ENCODE measurements around the gene PIK3AP1. TPM values are rescaled to one million over a fixed set of nuclear protein-coding genes. Genes with fewer than 3 reads are reported as not detected.
A peak's percentile ranks its signal among the peaks of the same experiment; 100 is the strongest.

PIK3AP1 gene
- total RNA-seq, 1 donor from 2014 or later = 5.9 TPM

DNA sequence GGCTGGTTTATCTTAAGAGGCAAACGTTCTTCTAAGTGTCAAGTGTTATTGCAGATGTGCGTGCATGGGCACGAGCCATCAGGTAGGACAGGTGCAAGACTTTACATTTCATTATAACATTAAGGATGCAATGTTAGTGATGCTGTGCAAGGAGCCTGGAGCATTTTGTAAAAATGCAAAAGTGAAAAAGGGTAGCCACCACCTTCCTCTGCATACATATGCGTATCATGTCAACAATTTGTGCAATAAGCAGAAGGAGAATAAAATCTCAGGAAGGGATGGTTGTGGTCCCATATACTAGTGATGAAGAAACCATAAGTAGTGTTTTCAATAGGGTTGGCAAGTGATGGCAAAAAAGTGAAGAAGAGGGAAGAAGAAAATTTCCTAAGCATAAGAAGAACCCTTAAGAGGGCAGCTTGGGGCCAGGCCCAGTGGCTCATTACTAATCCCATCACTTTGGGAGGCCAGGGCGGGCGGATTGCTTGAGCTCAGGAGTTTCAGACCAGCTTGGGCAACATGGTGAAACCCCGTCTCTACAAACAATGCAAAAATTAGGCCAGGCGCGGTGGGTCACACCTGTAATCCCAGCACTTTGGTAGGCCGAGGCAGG, 7.5 kb downstream of the PIK3AP1 start:
- intact Hi-C loops (cut with DNase I) = no loop called here
- H3K9me3 ChIP-seq = no peaks in the 10 kb centered on the region

DNA sequence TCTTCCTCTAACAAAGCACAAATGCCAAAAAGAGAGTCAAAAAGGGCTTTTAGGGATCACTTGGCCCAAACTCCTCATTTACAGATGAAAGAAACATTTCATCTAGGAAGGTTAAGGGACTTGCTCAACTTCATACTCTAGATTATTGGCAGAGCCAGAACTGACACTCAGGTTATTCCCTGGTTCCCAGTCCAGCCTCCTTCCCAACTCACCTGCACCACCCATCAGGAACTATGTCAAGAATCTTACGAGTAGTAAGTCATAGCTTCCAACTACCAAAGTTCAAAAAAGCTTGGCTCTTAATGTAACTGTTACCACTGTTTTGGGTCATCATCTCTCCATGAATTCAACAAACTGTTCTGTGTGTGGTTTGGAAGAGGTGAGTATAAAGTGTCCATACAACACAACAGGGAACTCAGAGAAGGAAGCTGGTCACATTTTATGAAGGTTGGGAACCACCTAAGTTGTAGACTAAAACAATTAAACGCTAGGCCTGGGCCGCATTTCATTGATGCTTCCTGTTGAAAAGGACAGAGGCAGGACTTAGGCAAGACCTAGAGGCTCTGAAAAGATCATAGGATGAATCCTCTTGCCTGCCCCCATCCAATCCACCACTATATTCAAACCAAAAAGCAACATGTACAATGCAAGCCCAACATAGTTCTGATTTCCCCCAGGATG, 9.1 kb downstream of the PIK3AP1 start:
- Histone ChIP-seq H3K36me3 (no peaks in the 10 kb centered on the region), H3K4me1 (no peaks in the 10 kb centered on the region), H3K27ac (no peak overlapping the region), H3K9me3 (no peaks in the 10 kb centered on the region), H3K27me3 (no peaks in the 10 kb centered on the region), H3K4me3 (no peak overlapping the region)
- TF ChIP-seq, protein P1, sequence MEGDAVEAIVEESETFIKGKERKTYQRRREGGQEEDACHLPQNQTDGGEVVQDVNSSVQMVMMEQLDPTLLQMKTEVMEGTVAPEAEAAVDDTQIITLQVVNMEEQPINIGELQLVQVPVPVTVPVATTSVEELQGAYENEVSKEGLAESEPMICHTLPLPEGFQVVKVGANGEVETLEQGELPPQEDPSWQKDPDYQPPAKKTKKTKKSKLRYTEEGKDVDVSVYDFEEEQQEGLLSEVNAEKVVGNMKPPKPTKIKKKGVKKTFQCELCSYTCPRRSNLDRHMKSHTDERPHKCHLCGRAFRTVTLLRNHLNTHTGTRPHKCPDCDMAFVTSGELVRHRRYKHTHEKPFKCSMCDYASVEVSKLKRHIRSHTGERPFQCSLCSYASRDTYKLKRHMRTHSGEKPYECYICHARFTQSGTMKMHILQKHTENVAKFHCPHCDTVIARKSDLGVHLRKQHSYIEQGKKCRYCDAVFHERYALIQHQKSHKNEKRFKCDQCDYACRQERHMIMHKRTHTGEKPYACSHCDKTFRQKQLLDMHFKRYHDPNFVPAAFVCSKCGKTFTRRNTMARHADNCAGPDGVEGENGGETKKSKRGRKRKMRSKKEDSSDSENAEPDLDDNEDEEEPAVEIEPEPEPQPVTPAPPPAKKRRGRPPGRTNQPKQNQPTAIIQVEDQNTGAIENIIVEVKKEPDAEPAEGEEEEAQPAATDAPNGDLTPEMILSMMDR (IDR thresholded peaks at IDR 0.05) = no peak
- DNase-seq (ENCODE audit: low spot score in 2 of 2) = no peak
- intact Hi-C loops (cut with DNase I) = no loop called here

More for the DNA sequence above, 7.5 kb downstream of the PIK3AP1 start:
- TF ChIP-seq, protein P1 (IDR thresholded peaks at IDR 0.05) = no peak
- no peak for DNase-seq (ENCODE audit: low spot score in 2 of 2)
- Histone ChIP-seq H3K4me1 (no peaks in the 10 kb centered on the region), H3K27ac (no peak overlapping the region), H3K4me3 (no peak overlapping the region), H3K27me3 (no peaks in the 10 kb centered on the region), H3K36me3 (no peaks in the 10 kb centered on the region)

DNA sequence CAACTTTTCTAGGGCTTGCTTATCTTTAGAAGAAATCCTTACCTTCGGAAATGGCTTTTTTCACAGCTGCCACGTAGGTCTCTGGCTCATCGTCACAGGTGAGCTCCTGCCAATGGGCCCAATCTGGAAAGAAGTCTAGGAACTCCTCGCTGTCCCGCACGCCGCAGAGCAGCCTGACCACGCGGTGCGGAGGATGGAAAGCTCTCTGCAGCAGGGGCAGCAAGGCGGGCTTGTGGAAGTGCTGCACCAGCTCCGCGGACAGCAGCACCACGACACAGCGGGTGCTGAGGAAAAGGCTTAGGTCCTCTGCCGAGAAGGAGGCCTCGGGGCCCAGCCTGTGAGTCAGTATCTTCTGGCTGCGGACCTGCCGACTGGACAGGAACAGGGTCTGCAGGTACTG, 10.8 kb downstream of the PIK3AP1 start:
- no peaks in the 10 kb centered on the region for H3K4me1 ChIP-seq
- peak overlapping the region in 1 of 2 donors; percentile 38 for H3K27ac ChIP-seq
- no peaks in the 10 kb centered on the region for H3K27me3 ChIP-seq
- intact Hi-C loops (cut with DNase I) = no loop called here
- no peaks in the 10 kb centered on the region for H3K36me3 ChIP-seq
- no peaks in the 10 kb centered on the region for H3K9me3 ChIP-seq
- TF ChIP-seq, protein P1 (IDR thresholded peaks at IDR 0.05) = no peak
- H3K4me3 ChIP-seq = no peak overlapping the region
- no peak for DNase-seq (ENCODE audit: low spot score in 2 of 2)

DNA sequence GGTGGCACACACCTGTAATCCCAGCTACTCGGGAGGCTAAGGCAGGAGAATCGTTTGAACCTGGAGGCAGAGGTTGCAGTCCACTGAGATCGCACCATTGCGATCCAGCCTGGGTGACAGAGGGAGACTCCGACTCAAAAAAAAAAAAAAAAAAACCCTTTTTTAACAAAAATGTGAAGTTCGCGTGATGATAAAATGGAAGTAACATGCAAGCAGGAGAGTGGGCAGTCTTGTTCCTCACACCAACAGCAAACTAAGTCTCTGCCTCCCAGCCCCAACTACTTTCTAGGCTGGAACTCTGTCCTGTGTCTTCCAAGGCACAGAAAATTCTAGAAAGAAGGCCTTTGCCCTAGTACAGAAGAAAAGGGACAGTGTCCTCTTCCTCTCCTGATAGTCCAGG, 11.3 kb downstream of the PIK3AP1 start:
- Histone ChIP-seq H3K9me3 (no peaks in the 10 kb centered on the region), H3K27me3 (no peaks in the 10 kb centered on the region), H3K27ac (peak overlapping the region in 1 of 2 donors; percentile 38), H3K4me1 (no peaks in the 10 kb centered on the region), H3K4me3 (no peak overlapping the region), H3K36me3 (no peaks in the 10 kb centered on the region)
- DNase-seq (ENCODE audit: low spot score in 2 of 2) = no peak
- TF ChIP-seq, protein P1 (IDR thresholded peaks at IDR 0.05) = no peak
- intact Hi-C loops (cut with DNase I) = no loop called here

DNA sequence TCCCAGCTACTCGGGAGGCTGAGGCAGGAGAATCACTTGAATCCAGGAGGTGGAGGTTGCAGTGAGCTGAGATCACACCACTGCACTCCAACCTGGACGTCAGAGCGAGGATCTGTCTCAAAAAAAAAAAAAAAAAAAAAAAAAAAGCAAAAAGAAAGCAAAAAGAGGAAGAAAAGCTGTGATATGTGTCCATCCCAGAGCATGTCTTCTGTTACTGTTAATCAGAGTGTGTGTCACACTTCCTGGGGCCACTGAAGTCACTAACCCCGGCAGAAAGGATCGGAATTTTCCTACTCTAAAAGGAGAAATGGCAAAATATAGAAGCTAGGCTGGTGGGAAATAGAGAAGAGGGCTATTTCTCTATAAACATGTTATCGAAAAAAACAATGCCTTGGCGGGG, 11.9 kb downstream of the PIK3AP1 start:
- intact Hi-C loops (cut with DNase I) = no loop called here
- Histone ChIP-seq H3K36me3 (no peaks in the 10 kb centered on the region), H3K4me1 (no peaks in the 10 kb centered on the region), H3K4me3 (no peak overlapping the region), H3K27me3 (no peaks in the 10 kb centered on the region), H3K27ac (no peak overlapping the region), H3K9me3 (no peaks in the 10 kb centered on the region)
- TF ChIP-seq, protein P1 (IDR thresholded peaks at IDR 0.05) = no peak
- no peak for DNase-seq (ENCODE audit: low spot score in 2 of 2)
